Erythroblast (primary cell): ENCODE results near the gene KBTBD8.

Experiments used
- GATA1 ChIP-seq: IDR thresholded peaks from 2 replicates; pipeline ENCODE4 v1.6.1; 2011; ENCODE audit warnings: low read depth, mild to moderate bottlenecking, control low read depth, low read length, moderate library complexity
- POLR2A ChIP-seq: IDR thresholded peaks from 2 replicates; pipeline ENCODE4 v1.6.1; 2011; ENCODE audit warnings: mild to moderate bottlenecking, low read length

DNA sequence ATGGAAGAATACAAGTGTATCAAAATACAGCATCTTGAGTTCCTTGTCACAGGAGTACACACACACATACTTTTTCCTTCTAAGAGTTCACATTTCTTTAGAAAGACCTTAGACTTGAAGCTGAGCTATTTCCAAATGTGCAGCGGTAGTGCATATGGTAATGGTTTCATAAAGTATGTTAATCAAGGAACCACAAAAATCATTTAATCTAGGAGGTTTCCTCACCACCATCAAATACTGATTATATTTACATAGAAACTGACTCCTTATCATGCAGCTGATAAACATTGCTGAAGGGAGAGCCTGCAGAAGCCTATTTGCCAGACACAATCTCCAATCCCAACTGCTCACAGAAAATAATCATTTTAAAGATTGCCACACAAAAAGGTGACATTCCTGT is 40.0 kb upstream of the KBTBD8 start:
- TF ChIP-seq POLR2A, result no peak
- TF ChIP-seq GATA1, result no peak
